ENCODE data around the gene GBP4. TPM values are rescaled to one million over a fixed set of nuclear protein-coding genes. Genes with fewer than 3 reads are reported as not detected.
A peak's percentile ranks its signal among the peaks of the same experiment; 100 is the strongest.

GBP4 gene
- total RNA-seq, 1 experiment from 2014 or later, result 0.09 TPM

DNA sequence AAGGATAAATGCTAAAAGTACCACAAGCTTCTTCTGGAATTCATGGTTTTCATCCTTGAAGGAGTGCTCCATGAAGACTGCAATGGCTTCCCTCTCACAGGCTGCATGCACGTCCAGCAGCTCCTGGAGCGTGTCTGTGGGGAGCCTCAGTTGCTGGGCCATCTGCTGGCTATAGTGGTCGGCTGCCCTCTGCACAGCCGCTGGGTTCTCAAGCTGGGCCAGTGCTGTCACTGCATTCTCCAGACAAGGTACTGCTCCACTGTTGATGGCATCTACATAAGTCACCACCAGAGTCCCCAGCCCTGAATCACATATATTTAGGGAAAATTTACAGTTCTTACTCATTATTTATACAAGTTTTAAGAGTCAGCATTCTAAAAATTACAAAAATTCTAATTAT is 8.7 kb downstream of the GBP4 start:
- no peaks in the 10 kb centered on the region for H3K4me1 Mint-ChIP-seq
- CTCF ChIA-PET, result interaction anchor here (0.8 to 1.0 kb wide), 2 partner anchors 104 to 216 kb away, joined by 3 to 4 read pairs; no protein-coding TSS in a partner anchor
- no peak overlapping the region for H3K4me3 Mint-ChIP-seq
- no peak overlapping the region for H3K27ac Mint-ChIP-seq
- TF ChIP-seq, protein P1, sequence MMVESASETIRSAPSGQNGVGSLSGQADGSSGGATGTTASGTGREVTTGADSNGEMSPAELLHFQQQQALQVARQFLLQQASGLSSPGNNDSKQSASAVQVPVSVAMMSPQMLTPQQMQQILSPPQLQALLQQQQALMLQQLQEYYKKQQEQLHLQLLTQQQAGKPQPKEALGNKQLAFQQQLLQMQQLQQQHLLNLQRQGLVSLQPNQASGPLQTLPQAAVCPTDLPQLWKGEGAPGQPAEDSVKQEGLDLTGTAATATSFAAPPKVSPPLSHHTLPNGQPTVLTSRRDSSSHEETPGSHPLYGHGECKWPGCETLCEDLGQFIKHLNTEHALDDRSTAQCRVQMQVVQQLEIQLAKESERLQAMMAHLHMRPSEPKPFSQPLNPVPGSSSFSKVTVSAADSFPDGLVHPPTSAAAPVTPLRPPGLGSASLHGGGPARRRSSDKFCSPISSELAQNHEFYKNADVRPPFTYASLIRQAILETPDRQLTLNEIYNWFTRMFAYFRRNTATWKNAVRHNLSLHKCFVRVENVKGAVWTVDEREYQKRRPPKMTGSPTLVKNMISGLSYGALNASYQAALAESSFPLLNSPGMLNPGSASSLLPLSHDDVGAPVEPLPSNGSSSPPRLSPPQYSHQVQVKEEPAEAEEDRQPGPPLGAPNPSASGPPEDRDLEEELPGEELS (CRISPR knock-in tag; IDR thresholded peaks at IDR 0.05), result no peak
- TF ChIP-seq ZNF317 (CRISPR knock-in tag; IDR thresholded peaks at IDR 0.05; ENCODE audit: borderline replicate concordance, low read depth), result peak; percentile 68; the same call in 1 of the 2 replicates
- no peaks in the 10 kb centered on the region for H3K9me3 Mint-ChIP-seq
- ATAC-seq, result peak; percentile 79
- DNase-seq (ENCODE audit: low spot score), result peak; percentile 13
- no peaks in the 10 kb centered on the region for H3K36me3 Mint-ChIP-seq
- POLR2A ChIA-PET, result no interaction called here
- no peaks in the 10 kb centered on the region for H3K27me3 Mint-ChIP-seq (ENCODE audit: low read depth)

DNA sequence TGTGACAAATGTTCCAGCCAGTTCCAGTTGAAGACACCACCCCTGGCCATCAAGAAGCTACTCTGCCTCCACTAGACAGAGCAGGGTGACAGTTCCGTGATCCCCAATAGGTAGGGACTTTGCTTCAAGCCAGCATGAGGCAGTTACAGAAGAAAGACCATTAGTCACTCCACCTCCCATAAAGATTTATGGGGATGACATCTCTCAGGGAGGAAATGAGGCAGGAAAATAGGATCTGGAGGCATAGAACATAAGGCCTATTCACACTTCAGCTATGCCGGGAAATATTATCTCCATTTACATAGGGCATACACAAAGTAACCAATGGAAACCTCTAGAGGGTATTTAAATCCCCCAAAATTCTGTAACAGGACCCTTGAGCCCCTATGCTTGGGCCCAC is 19.4 kb downstream of the GBP4 start:
- Mint-ChIP-seq H3K27ac (no peak overlapping the region), H3K4me3 (no peak overlapping the region), H3K9me3 (peaks cover 17% of the 10 kb centered on the region), H3K4me1 (no peaks in the 10 kb centered on the region), H3K36me3 (peaks cover 6% of the 10 kb centered on the region; the same call in 1 of the 2 replicates), H3K27me3 (ENCODE audit: low read depth) (no peaks in the 10 kb centered on the region)
- no peak for TF ChIP-seq GABPB1 (CRISPR knock-in tag; IDR thresholded peaks at IDR 0.05)
- TF ChIP-seq, protein P2, sequence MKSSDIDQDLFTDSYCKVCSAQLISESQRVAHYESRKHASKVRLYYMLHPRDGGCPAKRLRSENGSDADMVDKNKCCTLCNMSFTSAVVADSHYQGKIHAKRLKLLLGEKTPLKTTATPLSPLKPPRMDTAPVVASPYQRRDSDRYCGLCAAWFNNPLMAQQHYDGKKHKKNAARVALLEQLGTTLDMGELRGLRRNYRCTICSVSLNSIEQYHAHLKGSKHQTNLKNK (CRISPR knock-in tag; IDR thresholded peaks at IDR 0.05), result no peak
- TF ChIP-seq SMAD4 (CRISPR knock-in tag; IDR thresholded peaks at IDR 0.05), result no peak
- no peak for TF ChIP-seq ZNF121 (CRISPR knock-in tag; IDR thresholded peaks at IDR 0.05)
- no peak for TF ChIP-seq ETV6 (CRISPR knock-in tag; IDR thresholded peaks at IDR 0.05)
- TF ChIP-seq, protein P1 (CRISPR knock-in tag; IDR thresholded peaks at IDR 0.05), result no peak
- TF ChIP-seq, protein P3, sequence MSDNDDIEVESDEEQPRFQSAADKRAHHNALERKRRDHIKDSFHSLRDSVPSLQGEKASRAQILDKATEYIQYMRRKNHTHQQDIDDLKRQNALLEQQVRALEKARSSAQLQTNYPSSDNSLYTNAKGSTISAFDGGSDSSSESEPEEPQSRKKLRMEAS (CRISPR knock-in tag; IDR thresholded peaks at IDR 0.05), result no peak
- no peak for TF ChIP-seq ZNF263 (CRISPR knock-in tag; IDR thresholded peaks at IDR 0.05; ENCODE audit: low read depth)
- no peak for TF ChIP-seq TP53 (CRISPR knock-in tag; IDR thresholded peaks at IDR 0.05)
- TF ChIP-seq, protein P4, sequence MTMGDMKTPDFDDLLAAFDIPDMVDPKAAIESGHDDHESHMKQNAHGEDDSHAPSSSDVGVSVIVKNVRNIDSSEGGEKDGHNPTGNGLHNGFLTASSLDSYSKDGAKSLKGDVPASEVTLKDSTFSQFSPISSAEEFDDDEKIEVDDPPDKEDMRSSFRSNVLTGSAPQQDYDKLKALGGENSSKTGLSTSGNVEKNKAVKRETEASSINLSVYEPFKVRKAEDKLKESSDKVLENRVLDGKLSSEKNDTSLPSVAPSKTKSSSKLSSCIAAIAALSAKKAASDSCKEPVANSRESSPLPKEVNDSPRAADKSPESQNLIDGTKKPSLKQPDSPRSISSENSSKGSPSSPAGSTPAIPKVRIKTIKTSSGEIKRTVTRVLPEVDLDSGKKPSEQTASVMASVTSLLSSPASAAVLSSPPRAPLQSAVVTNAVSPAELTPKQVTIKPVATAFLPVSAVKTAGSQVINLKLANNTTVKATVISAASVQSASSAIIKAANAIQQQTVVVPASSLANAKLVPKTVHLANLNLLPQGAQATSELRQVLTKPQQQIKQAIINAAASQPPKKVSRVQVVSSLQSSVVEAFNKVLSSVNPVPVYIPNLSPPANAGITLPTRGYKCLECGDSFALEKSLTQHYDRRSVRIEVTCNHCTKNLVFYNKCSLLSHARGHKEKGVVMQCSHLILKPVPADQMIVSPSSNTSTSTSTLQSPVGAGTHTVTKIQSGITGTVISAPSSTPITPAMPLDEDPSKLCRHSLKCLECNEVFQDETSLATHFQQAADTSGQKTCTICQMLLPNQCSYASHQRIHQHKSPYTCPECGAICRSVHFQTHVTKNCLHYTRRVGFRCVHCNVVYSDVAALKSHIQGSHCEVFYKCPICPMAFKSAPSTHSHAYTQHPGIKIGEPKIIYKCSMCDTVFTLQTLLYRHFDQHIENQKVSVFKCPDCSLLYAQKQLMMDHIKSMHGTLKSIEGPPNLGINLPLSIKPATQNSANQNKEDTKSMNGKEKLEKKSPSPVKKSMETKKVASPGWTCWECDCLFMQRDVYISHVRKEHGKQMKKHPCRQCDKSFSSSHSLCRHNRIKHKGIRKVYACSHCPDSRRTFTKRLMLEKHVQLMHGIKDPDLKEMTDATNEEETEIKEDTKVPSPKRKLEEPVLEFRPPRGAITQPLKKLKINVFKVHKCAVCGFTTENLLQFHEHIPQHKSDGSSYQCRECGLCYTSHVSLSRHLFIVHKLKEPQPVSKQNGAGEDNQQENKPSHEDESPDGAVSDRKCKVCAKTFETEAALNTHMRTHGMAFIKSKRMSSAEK (CRISPR knock-in tag; IDR thresholded peaks at IDR 0.05; ENCODE audit: borderline replicate concordance), result no peak
- no peak for TF ChIP-seq EMX1 (CRISPR knock-in tag; IDR thresholded peaks at IDR 0.05)
- no peak for TF ChIP-seq TEAD4 (CRISPR knock-in tag; IDR thresholded peaks at IDR 0.05)
- TF ChIP-seq, protein P5, sequence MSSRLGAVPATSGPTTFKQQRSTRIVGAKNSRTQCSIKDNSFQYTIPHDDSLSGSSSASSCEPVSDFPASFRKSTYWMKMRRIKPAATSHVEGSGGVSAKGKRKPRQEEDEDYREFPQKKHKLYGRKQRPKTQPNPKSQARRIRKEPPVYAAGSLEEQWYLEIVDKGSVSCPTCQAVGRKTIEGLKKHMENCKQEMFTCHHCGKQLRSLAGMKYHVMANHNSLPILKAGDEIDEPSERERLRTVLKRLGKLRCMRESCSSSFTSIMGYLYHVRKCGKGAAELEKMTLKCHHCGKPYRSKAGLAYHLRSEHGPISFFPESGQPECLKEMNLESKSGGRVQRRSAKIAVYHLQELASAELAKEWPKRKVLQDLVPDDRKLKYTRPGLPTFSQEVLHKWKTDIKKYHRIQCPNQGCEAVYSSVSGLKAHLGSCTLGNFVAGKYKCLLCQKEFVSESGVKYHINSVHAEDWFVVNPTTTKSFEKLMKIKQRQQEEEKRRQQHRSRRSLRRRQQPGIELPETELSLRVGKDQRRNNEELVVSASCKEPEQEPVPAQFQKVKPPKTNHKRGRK (CRISPR knock-in tag; IDR thresholded peaks at IDR 0.05; ENCODE audit: borderline replicate concordance), result no peak
- TF ChIP-seq, protein P6, sequence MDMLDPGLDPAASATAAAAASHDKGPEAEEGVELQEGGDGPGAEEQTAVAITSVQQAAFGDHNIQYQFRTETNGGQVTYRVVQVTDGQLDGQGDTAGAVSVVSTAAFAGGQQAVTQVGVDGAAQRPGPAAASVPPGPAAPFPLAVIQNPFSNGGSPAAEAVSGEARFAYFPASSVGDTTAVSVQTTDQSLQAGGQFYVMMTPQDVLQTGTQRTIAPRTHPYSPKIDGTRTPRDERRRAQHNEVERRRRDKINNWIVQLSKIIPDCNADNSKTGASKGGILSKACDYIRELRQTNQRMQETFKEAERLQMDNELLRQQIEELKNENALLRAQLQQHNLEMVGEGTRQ (CRISPR knock-in tag; IDR thresholded peaks at IDR 0.05), result no peak
- TF ChIP-seq GTF2I (CRISPR knock-in tag; conservative IDR thresholded peaks at IDR 0.05), result no peak
- TF ChIP-seq, protein P7, sequence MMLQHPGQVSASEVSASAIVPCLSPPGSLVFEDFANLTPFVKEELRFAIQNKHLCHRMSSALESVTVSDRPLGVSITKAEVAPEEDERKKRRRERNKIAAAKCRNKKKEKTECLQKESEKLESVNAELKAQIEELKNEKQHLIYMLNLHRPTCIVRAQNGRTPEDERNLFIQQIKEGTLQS (CRISPR knock-in tag; conservative IDR thresholded peaks at IDR 0.05), result no peak
- no peak for TF ChIP-seq TEAD1 (CRISPR knock-in tag; IDR thresholded peaks at IDR 0.05)
- ChIA-PET POLR2A (no interaction called here), CTCF (no interaction called here)
- DNase-seq (ENCODE audit: low spot score) (no peak), ATAC-seq (no peak)
